ENCODE data around the gene HP1BP3.
"Not testable (repeated sequence)": the region's sequence is repeated elsewhere in the genome, so short reads cannot be mapped to it uniquely, and the experiment has no call there.

HP1BP3 gene, protein sequence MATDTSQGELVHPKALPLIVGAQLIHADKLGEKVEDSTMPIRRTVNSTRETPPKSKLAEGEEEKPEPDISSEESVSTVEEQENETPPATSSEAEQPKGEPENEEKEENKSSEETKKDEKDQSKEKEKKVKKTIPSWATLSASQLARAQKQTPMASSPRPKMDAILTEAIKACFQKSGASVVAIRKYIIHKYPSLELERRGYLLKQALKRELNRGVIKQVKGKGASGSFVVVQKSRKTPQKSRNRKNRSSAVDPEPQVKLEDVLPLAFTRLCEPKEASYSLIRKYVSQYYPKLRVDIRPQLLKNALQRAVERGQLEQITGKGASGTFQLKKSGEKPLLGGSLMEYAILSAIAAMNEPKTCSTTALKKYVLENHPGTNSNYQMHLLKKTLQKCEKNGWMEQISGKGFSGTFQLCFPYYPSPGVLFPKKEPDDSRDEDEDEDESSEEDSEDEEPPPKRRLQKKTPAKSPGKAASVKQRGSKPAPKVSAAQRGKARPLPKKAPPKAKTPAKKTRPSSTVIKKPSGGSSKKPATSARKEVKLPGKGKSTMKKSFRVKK

GRCh38 chr1:20787029-20787839 is at the start of gene HP1BP3:
HP1BP3 (minus strand) TSS chr1:20787307; CDS start chr1:20780440, 6,867 bp downstream.
- FAIRE-seq = no peak

DNA sequence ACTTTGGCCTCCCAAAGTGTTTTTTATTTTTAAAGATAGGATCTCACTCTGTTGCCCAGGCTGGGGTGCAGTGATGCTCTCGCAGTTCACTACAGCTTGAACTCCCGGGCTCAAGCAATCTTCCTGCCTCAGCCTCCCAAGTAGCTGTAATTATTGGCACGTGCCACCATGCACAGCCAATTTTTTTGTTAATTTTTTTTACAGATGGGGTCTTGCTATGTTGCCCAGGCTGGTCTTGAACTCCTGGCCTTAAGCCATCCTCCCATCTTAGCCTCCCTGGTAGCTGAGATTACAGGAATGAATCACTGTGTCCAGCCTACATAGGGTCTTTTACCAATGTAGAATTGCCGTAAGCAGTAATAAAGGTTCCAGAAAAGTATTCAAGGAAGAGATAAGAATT is 49.1 kb upstream of the HP1BP3 start:
- no peak for FAIRE-seq

DNA sequence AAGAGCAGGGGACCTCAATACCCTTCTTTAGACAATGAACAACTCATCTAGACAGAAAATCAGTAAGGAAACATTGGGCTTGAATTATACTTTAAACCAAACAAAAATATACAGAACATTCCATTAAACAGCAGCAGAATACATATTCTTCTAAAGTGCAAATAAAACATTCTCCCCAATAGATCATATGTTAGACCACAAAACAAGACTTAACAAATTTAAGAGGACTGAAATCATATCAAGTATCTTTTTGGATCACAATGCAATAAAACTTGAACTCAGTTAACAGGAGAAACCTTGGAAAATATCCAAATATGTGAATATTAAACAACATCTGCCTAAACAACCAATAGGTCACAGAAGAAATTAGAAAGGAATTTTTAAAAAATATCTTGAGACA is 47.7 kb upstream of the HP1BP3 start:
- no peak for FAIRE-seq

GRCh38 chr1:20834192-20834591 is 47.1 kb upstream of the HP1BP3 start:
- FAIRE-seq = no peak

- FAIRE-seq = no peak
These were observed 43.3 kb upstream of the HP1BP3 start for GRCh38 chr1:20830378-20830777.

DNA sequence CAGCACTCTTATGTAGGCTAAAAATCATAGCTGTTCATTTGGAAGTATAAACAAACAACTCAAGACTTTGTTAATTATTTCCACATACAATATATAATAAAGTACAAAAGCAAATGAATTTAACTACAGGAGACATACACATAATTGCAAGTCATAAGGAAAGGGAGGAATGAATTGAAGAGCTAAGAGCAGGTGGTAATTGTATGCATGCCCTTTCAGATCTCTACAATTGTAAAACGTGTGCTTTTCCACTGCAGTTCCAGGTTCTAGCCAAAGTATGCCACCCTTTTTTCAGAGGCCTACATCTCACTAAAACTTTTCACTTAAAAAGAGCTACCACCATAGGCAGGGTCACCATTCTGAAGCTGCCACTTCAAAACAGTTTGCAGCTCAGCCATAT is 42.8 kb upstream of the HP1BP3 start:
- no peak for FAIRE-seq

DNA sequence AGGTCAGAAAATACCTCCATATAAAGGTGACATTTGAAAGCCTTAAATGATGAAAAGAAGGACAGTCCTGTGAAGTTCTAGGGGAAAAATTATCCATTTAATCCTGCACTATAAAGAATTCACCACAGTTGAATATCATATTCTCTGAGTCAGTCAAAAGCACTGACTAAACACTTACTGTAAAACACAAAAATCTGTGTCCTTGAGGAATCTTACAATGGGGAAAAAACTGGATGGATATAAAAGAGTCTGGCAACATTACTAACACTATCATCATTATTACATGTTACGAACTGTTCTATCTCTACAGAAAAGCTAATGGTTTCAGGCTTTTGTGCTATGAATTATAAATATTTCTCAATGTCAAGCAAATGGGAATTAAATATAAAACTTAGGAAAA is 42.4 kb upstream of the HP1BP3 start:
- no peak for FAIRE-seq

DNA sequence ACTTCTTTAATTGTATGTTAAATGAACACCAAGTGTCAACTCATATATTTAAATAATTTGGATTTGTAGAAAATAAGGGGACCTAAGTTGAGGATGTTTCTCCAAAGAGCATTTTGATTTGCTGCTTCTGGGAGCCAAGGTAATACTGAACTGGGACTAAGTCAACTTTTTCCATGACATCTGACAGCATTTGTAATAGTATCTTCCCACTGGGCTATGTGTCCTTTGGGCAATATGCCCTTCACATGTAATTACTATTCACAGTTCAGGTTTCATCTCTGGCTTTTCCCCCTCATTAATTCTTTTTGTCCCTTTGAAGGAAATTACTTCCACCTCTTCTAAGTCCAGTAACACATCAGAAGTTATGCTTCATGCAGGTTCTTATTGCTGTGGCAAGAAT is 36.7 kb upstream of the HP1BP3 start:
- no peak for FAIRE-seq

DNA sequence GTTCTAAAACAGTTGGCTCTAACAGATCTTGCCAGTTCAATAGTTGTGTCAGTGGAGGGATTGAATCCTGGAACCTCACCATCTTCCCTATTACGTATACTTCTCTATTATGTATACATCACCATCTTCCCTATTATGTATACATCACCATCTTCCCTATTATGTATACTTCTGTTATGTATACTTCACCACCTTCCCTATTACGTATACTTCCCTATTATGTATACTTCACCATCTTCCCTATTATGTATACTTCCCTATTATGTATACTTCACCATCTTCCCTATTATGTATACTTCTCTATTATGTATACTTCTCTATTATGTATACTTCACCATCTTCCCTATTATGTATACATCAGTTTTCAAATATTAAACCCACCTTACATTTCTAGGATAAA is 34.4 kb upstream of the HP1BP3 start:
- FAIRE-seq = no peak

- FAIRE-seq = no peak
These were observed 32.7 kb upstream of the HP1BP3 start for GRCh38 chr1:20819818-20820217.

DNA sequence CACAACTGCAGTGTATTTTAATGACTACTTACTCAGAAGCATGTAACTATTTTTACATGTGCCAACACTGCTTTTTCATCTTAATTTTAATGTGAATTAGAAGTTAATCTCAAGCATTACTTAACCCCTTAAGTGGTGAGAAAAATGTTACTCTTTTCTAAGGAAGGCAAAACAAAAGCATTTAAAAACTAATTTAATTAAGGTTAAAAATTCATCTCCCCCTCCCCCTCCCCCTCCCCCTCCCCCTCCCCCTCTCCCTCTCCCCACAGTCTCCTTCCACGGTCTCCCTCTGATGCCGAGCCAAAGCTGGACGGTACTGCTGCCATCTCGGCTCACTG is 27.4 kb upstream of the HP1BP3 start:
- no peak for FAIRE-seq

- FAIRE-seq = no peak
These were observed 24.8 kb upstream of the HP1BP3 start for GRCh38 chr1:20811916-20812315.

DNA sequence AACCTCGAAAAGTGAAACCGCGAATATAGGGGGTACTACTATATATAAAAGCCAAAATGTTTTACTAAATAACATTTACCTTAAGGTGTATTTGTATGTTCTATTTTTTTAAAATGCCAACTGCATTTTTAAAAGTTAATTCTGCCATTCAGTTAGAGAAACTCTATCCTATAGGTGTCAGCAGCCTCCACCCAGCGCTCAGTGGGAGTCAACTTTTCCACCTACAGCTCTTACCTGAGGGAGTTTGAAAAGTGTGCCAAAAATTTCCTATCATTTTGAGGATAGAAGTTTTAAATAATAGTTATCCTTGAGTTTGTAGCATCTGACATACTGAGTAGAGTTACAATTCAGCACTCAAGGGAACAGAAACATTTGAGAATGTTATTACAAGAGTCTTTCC is 6.1 kb upstream of the HP1BP3 start:
- no peak for FAIRE-seq

- no peak for FAIRE-seq
These were observed 5.1 kb upstream of the HP1BP3 start for GRCh38 chr1:20792196-20792595.

- no peak for FAIRE-seq
These were observed 3.7 kb upstream of the HP1BP3 start for GRCh38 chr1:20790785-20791184.

- FAIRE-seq = not testable (repeated sequence)
These were observed 2.5 kb upstream of the HP1BP3 start for GRCh38 chr1:20789598-20789997.

DNA sequence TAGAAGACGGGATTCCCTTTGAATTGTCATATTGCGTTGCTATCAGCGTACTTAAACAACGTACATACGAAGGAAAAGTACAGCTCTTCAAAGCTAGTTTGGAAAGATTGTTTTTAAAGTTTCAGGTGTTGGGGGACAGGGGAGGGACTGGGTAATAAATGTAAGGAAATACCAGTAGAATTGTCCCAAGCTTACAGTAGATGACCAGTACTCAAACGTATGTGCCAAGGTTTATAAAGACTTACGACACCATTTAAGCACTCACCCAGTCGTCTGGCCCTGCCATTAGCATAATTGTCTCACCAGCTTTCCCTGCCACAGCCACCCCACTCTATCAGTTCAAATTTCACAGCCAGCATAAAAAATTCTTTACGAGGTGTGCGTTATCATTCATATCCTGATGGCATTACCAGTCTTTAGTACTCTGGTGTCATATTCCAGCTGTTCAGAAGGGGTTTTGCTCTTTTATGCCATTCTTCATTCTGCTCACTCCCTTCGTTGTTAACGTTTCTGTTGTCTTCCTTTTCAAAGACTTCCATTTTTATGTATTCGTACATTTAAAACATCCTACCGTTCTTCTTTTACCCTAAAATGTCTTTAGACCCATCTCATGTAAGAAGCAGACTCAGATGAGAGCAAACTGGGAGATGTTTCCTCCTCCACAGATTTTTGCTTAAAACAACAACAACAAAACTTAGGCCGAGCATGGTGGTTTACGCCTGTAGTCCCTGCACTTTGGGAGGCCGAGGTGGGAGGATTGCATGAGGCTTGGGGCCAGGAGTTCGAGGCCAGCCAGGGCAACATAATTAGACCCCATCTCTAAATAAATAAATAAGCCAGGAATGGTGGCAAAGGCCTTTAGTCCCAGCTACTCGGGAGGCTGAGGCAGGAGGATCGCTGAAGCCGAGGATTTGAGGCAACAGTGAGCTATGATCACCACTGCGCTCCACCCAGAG is 1.0 kb upstream of the HP1BP3 start:
- no peak for FAIRE-seq

DNA sequence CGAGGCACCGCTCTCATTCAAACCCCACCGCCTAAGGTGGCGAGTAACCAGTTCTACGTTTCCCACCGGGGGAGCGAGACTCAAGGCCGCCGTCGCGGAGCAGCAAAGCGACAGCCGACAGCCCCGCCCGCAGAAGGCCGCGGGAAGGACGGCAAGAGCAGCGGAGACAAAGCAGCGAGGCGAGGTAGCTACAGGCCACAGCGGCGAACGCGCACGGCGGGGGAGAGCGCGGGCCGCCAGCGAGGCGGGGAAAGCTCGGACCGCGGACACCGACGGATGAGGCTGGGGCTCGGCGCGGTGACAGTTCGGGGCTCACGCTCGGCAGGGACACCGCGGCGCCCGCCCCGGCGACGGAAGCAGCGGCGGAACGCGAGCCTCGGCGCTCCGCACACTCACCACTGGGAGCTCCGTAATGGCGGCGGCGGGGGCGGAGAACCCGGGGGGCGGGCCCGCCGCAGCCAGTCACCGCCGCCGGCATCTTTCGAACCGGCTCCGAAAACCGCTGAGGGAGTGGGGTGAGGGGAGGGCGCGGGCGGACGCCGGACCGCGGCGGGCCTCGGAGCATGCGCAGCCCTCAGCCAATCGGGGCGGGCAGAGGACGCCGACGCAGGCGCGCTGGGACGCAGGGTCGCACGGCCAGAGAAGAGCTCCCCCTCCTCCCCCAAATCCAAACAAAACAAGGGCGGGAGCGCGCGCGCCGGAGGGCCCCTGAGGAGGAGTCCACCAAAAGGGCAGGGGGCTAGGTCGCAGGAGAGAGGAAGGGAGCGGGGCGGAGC is 666 bp downstream of the HP1BP3 start:
- FAIRE-seq = no peak

DNA sequence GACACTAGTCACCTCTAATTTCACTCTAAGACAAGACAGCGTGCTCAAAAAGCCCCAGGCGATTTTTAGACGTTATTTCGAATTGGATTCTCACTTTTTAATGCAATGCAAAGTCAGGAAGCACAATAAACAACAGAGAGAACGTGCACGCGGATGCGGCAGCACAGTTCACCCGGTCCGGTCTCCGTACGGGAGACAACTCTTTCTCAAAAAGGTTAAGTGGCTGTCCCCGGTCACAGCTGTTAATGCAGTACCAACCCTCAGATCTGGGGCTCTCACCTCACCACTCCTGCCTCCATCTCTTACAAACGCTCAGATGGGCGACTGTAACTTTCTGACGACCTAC is 1.2 kb downstream of the HP1BP3 start:
- FAIRE-seq = no peak

- no peak for FAIRE-seq
These were observed 11.4 kb downstream of the HP1BP3 start for GRCh38 chr1:20775700-20776099.

GRCh38 chr1:20771780-20772179 is 15.3 kb downstream of the HP1BP3 start:
- no peak for FAIRE-seq
